ENCODE measurements around the gene CERS1.

CERS1 gene

DNA sequence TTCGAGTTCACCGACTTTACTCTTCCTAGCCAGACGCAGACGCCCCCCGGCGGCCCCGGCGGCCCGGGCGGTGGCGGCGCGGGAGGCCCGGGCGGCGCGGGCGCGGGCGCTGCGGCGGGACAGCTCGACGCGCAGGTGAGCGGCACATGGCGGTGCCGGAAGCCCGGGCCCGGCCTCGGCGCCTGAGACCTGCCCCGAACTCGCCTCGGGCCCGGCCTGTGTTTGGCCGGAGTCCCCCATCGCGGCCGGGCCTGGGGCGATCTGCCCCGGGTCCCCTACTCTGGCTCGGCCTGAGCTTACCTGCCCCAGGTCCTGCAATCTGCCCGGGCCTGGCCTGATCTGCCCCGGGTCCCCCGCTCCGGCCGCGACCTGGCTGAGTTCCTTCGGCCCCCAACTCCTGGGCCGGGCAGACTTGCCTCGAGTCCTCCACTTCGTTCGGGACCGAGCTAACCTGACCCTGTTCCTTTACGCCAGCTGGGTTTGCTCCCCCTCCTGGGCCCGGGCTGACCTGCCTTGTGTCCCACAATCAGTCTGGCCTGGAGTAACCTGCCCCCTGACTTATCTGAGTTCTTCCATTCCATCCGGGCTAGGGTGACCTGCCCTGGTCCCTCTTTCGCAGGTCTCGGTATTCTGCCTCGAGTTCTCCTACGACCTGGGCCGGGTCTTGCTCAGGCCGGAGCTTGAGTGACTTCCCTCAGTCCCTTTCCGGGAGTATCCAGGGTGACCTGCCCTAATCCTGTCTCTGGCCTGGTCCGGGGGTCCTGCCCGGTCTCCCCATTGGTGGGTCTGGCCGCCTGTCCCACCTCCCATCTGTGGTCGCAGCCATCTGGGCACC lies 63.4 kb downstream of the CERS1 start:
- H3K9me3 ChIP-seq (ENCODE audit: control insufficient read depth, insufficient read depth, low read depth, low read length), result no peaks in the 10 kb centered on the region
- ChIA-PET POLR2A (interaction anchor here (0.8 to 3.5 kb wide), 9 partner anchors 9 to 413 kb away, joined by 3 to 23 read pairs (median 4); partner anchors contain the start of genes CRLF1, ELL, REX1BD and SSBP4), CTCF (interaction anchor here (0.6 to 7.7 kb wide), 7 partner anchors 10 to 244 kb away, joined by 3 to 69 read pairs (median 4); partner anchors contain the start of gene REX1BD)
- peak overlapping the region; percentile 87 for H3K4me3 ChIP-seq (ENCODE audit: low read depth, low read length)
- TF ChIP-seq ZBTB17 (tag by site-specific recombination; IDR thresholded peaks at IDR 0.05) (peak; percentile 36; the same call in 1 of the 2 replicates), ZBTB21 (tag by site-specific recombination; IDR thresholded peaks at IDR 0.05) (no peak), ZNF335 (tag by site-specific recombination; conservative IDR thresholded peaks at IDR 0.05) (peak; percentile 28; the same call in 1 of the 2 replicates), ZNF132 (tag by site-specific recombination; IDR thresholded peaks at IDR 0.05; ENCODE audit: borderline replicate concordance) (no peak), ZBTB20 (tag by site-specific recombination; IDR thresholded peaks at IDR 0.05) (0 out of 2 replicates have a peak, but pooled peaks have one; percentile 18)
- TF ChIP-seq, protein P1, sequence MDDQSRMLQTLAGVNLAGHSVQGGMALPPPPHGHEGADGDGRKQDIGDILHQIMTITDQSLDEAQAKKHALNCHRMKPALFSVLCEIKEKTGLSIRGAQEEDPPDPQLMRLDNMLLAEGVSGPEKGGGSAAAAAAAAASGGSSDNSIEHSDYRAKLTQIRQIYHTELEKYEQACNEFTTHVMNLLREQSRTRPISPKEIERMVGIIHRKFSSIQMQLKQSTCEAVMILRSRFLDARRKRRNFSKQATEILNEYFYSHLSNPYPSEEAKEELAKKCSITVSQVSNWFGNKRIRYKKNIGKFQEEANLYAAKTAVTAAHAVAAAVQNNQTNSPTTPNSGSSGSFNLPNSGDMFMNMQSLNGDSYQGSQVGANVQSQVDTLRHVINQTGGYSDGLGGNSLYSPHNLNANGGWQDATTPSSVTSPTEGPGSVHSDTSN (CRISPR knock-in tag; IDR thresholded peaks at IDR 0.05), result 0 out of 2 replicates have a peak, but pooled peaks have one; percentile 51
- TF ChIP-seq, protein P2, sequence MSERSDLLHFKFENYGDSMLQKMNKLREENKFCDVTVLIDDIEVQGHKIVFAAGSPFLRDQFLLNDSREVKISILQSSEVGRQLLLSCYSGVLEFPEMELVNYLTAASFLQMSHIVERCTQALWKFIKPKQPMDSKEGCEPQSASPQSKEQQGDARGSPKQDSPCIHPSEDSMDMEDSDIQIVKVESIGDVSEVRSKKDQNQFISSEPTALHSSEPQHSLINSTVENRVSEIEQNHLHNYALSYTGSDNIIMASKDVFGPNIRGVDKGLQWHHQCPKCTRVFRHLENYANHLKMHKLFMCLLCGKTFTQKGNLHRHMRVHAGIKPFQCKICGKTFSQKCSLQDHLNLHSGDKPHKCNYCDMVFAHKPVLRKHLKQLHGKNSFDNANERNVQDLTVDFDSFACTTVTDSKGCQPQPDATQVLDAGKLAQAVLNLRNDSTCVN (tag by site-specific recombination; optimal IDR thresholded peaks at IDR 0.05), result peak; percentile 24
- TF ChIP-seq, protein P3, sequence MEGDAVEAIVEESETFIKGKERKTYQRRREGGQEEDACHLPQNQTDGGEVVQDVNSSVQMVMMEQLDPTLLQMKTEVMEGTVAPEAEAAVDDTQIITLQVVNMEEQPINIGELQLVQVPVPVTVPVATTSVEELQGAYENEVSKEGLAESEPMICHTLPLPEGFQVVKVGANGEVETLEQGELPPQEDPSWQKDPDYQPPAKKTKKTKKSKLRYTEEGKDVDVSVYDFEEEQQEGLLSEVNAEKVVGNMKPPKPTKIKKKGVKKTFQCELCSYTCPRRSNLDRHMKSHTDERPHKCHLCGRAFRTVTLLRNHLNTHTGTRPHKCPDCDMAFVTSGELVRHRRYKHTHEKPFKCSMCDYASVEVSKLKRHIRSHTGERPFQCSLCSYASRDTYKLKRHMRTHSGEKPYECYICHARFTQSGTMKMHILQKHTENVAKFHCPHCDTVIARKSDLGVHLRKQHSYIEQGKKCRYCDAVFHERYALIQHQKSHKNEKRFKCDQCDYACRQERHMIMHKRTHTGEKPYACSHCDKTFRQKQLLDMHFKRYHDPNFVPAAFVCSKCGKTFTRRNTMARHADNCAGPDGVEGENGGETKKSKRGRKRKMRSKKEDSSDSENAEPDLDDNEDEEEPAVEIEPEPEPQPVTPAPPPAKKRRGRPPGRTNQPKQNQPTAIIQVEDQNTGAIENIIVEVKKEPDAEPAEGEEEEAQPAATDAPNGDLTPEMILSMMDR (tag by site-specific recombination; IDR thresholded peaks at IDR 0.05), result peak; percentile 59
- TF ChIP-seq, protein P4, sequence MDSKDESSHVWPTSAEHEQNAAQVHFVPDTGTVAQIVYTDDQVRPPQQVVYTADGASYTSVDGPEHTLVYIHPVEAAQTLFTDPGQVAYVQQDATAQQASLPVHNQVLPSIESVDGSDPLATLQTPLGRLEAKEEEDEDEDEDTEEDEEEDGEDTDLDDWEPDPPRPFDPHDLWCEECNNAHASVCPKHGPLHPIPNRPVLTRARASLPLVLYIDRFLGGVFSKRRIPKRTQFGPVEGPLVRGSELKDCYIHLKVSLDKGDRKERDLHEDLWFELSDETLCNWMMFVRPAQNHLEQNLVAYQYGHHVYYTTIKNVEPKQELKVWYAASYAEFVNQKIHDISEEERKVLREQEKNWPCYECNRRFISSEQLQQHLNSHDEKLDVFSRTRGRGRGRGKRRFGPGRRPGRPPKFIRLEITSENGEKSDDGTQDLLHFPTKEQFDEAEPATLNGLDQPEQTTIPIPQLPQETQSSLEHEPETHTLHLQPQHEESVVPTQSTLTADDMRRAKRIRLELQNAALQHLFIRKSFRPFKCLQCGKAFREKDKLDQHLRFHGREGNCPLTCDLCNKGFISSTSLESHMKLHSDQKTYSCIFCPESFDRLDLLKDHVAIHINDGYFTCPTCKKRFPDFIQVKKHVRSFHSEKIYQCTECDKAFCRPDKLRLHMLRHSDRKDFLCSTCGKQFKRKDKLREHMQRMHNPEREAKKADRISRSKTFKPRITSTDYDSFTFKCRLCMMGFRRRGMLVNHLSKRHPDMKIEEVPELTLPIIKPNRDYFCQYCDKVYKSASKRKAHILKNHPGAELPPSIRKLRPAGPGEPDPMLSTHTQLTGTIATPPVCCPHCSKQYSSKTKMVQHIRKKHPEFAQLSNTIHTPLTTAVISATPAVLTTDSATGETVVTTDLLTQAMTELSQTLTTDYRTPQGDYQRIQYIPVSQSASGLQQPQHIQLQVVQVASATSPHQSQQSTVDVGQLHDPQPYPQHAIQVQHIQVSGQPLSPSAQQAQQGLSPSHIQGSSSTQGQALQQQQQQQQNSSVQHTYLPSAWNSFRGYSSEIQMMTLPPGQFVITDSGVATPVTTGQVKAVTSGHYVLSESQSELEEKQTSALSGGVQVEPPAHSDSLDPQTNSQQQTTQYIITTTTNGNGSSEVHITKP (tag by site-specific recombination; IDR thresholded peaks at IDR 0.05), result 0 out of 2 replicates have a peak, but pooled peaks have one; percentile 12
- peak overlapping the region; percentile 93 for H3K27ac ChIP-seq (ENCODE audit: extremely low read depth, low read depth, low read length)
- H3K36me3 ChIP-seq (ENCODE audit: control insufficient read depth in 2 of 2, insufficient read depth in 1 of 2, low read length in 2 of 2), result peaks cover 3 to 42% of the 10 kb centered on the region in 2 experiments; a peak in 2 of 3 replicates
- no peaks in the 10 kb centered on the region for H3K4me1 ChIP-seq (ENCODE audit: control insufficient read depth, insufficient read depth, low read length)

DNA sequence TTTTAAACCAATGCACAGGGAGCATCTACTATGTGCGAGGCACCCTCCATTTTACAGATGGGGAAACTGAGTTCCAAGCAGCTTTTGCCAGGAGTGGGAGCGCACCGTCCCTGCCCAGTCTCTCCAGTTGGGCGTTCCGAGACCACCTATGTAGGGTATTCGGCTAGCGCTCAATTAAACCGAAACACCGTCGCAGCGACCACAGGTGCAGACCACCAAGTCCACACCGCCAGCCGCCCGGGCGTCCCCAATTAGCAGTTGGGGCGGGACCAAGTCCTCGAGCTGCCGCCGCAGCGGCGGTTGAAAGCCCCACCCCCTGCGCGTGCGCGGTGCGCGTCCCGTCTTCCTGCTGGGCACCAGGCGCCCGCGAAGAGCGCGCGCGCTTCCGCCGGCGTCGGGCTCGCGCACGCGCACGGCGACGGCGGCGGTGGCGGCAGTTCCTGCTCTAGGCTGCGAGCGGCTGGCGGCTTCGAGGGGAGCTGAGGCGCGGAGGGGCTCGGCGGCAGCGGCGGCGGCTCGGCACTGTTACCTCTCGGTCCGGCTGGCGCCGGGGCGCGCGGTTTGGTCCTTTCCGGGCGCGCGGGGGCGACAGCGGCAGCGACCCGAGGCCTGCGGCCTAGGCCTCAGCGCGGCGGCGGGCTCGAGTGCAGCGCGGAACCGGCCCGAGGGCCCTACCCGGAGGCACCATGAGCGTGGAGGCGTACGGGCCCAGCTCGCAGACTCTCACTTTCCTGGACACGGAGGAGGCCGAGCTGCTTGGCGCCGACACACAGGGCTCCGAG lies 64.2 kb downstream of the CERS1 start, which contains the start of gene UPF1:
TSS of gene UPF1 (plus strand) at position 436 of the 782 bp plus-strand sequence. CDS start at position 687, 251 bp downstream.
- Histone ChIP-seq H3K9me3 (ENCODE audit: control insufficient read depth, insufficient read depth, low read depth, low read length) (no peaks in the 10 kb centered on the region), H3K27ac (ENCODE audit: extremely low read depth, low read depth, low read length) (peak within 1 kb of the TSS; percentile 93), H3K36me3 (ENCODE audit: control insufficient read depth in 2 of 2, insufficient read depth in 1 of 2, low read length in 2 of 2) (peaks cover 3 to 35% of the 10 kb centered on the region in 2 experiments; a peak in 2 of 3 replicates), H3K4me1 (ENCODE audit: control insufficient read depth, insufficient read depth, low read length) (no peaks in the 10 kb centered on the region), H3K4me3 (ENCODE audit: low read depth, low read length) (peak within 1 kb of the TSS; percentile 87)
- CTCF ChIA-PET, result interaction anchor here (0.6 to 7.7 kb wide), 6 partner anchors 10 to 241 kb away, joined by 3 to 69 read pairs (median 3); no protein-coding TSS in a partner anchor
- POLR2A ChIA-PET, result interaction anchor here (0.5 to 3.5 kb wide), 10 partner anchors 8 to 413 kb away, joined by 3 to 23 read pairs (median 4); partner anchors contain the start of genes CRLF1, ELL, REX1BD and SSBP4
- no peak for TF ChIP-seq PRDM1 (tag by site-specific recombination; IDR thresholded peaks at IDR 0.05)
- TF ChIP-seq KLF1 (tag by site-specific recombination; IDR thresholded peaks at IDR 0.05), result peak; percentile 47; the same call in 1 of the 2 replicates
- TF ChIP-seq SP7 (tag by site-specific recombination; IDR thresholded peaks at IDR 0.05), result no peak
- TF ChIP-seq, protein P5, sequence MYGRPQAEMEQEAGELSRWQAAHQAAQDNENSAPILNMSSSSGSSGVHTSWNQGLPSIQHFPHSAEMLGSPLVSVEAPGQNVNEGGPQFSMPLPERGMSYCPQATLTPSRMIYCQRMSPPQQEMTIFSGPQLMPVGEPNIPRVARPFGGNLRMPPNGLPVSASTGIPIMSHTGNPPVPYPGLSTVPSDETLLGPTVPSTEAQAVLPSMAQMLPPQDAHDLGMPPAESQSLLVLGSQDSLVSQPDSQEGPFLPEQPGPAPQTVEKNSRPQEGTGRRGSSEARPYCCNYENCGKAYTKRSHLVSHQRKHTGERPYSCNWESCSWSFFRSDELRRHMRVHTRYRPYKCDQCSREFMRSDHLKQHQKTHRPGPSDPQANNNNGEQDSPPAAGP (tag by site-specific recombination; IDR thresholded peaks at IDR 0.05), result 0 out of 2 replicates have a peak, but pooled peaks have one; percentile 36
- 0 out of 2 replicates have a peak, but pooled peaks have one; percentile 26 for TF ChIP-seq ZNF37A (tag by site-specific recombination; IDR thresholded peaks at IDR 0.05)
- 0 out of 2 replicates have a peak, but pooled peaks have one; percentile 32 for TF ChIP-seq ZXDB (tag by site-specific recombination; IDR thresholded peaks at IDR 0.05)
- TF ChIP-seq, protein P4 (tag by site-specific recombination; IDR thresholded peaks at IDR 0.05), result peak; percentile 66
- TF ChIP-seq KLF9 (tag by site-specific recombination; IDR thresholded peaks at IDR 0.05; ENCODE audit: low read depth), result 0 out of 2 replicates have a peak, but pooled peaks have one; percentile 44
- TF ChIP-seq KLF8 (tag by site-specific recombination; IDR thresholded peaks at IDR 0.05), result peak; percentile 50

All from HEK293 (cell line).